HG03378 (cell line): ENCODE measurements around the gene SLC17A1.
A peak's percentile ranks its signal among the peaks of the same experiment; 100 is the strongest.

ENCODE experiments used
- ATAC-seq: cut with Tn5 transposase; IDR thresholded peaks from one replicate; pipeline ENCODE4 v1.9.1; 2021; ENCODE audit warnings: mild to moderate bottlenecking, moderate library complexity; ENCODE audit not compliant: unreplicated experiment

The SLC17A1 gene

DNA sequence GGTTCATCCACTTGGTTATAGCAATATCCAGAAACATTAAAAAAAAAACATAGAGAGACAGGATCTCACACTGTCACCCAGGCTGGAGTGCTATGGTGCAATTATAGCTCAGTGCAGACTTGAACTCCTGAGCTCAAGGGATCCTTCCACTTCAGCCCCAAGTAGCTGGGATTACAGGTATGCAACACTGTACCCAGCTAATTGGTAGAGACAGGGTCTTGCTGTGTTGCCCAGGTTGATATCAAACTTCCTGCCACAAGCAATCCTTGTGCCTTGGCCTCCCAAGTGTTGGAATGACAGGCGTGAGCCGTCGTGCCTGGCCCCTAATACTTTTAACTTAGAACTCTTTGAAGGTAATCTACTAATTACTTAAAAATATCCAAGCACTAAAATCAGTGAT is 818 bp upstream of the SLC17A1 start:
- no peak for ATAC-seq

- ATAC-seq: no peak
Measured at GRCh38 chr6:25832307-25832662, 433 bp upstream of the SLC17A1 start.

DNA sequence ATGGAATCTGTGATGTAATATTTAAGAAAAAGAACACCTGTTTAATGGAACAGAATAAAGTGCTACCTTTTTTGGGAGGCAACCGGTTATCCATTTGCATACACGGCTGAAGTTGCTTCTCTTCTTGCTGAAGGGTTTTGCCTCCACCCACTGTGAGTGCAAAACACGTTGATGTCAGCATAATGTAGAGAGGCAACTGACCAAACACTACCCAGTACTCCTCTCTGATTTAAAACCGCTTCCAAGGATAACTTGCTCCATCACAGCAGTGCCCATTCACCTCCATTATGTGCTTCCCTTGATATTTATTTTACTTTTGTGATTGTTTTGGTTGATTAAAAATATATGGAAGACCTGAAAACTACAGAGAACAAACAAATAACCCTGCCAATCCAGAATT is 1.4 kb downstream of the SLC17A1 start:
- no peak for ATAC-seq

DNA sequence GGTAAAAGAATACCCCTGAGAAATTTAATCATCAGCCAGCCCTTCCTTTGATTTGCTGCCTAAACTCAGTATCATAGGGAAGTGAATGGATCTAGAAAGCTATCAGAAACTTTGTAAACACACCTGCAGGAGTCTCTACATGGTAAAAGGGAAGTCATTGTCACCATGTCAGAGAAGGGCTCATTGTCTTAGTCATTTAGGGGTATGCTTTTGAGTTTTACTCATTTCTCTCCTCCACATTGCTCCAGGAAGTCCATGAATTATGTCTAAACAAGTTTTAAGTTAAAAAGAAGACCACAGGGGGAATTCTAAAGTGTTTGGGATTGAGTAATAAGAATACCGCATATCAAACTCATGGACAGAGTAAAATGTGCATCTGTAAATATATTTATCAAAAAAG is 2.5 kb downstream of the SLC17A1 start:
- peak; percentile 69 for ATAC-seq

DNA sequence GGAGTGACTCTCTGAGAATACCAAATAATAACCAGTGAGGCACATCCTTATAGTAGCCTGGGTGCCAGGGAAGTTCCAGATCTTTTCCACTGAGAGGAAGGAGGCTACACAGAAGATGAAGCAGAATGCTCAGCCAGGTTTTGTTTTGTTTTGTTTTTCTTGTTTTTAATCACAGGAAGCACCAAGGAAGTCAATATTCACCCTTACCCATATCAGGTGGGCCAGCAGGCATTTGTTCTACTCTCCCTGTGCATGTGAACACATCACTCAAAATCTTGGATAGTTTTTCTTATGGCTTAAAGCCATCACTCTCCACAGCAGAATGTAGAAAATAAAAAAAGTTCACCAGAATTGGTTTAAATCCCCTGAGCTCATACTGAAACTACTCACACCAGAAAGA is 10.5 kb downstream of the SLC17A1 start:
- ATAC-seq: no peak

DNA sequence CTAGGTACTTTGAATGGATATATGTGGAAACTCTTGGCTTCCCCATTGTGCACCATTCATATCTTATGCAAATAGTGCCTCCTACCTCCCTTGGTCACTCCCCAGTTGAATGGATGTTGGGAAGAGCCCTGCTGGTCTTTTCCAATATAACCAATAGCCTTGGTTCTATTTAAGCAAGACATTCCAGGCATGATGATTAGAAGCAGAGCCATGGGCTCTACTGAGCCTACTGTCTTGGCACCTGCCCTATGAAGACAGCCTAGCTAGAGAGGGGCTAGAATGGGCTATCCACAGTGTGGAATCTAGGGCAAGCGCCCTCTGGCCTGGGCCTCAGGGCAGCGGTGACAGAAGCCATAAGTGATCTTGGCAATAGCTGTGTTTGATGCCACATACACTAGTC is 15.6 kb downstream of the SLC17A1 start:
- no peak for ATAC-seq

DNA sequence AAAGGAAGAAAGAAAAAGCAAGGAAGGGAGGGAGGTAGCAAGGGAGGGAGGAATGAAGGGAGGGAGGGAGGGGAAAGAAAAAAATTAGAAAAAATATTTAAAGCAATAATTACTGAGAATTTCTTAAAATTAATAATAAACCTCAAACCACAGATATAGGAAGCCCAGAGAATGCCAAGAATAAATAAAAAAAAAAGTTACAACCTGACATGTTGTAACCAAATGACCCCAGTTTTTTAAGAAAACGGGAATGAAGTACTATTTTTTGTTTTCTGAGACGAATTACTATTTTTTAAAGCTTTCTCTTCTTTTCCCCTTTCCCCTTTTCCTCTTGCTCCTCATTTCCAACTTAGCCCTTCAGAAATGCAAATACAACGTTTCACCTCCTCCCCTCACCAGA is 16.7 kb downstream of the SLC17A1 start:
- no peak for ATAC-seq

DNA sequence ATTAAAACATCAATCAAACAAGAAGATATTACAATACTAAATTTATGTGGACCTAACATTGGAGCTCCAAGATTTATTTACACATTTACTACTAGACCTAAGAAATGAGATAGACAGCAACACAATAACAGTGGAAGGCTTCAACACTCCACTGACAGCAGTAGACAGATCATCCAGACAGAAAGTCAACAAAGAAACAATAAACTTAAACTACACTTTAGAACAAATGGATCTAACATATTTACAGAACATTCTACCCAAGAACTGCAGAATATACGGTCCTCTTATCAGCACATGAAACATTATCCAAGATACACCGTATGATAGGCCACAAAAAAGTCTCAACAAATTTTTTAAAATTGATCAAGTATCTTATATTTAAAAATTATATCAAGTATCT is 27.0 kb downstream of the SLC17A1 start:
- ATAC-seq: no peak

GRCh38 chr6:25801436-25801835 is 30.4 kb downstream of the SLC17A1 start:
- no peak for ATAC-seq

GRCh38 chr6:25794784-25795183 is 37.1 kb downstream of the SLC17A1 start:
- ATAC-seq: no peak

DNA sequence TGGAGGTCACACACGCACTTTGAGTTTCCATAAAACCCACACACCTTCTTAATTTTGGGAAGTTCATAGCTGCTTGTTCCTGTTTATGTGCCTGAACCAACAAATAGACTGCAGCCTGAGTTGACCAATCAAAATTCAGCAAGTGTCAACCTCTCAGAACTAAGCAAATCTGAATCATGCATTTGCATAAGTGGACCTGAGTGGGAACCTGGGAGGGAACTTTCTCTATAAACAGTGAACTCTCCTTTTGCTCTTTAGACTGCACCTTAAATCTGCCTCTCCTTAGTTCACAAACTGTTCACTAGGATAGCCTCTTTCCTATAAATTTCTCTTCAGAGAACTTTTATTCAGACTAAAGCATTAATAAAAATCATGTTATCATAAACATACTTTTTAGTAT is 37.9 kb downstream of the SLC17A1 start:
- no peak for ATAC-seq

DNA sequence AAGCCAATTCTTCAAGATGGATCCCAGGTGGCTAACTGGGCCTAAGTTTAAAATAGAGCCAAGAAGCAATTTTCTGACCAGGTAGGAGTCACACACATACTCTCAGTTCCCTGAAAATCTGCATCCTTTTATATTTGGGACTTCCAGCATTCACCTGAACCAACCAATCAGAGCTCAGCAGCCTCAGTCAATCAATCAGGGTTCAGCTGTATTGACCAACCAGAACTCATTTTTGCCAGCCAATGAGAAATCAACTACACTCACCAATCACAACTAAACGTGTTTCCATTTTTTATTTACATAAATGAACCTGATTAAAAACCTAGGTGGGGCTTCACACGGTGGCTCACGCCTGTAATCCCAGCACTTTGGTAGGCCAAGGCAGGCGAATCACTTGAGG is 39.8 kb downstream of the SLC17A1 start:
- no peak for ATAC-seq

DNA sequence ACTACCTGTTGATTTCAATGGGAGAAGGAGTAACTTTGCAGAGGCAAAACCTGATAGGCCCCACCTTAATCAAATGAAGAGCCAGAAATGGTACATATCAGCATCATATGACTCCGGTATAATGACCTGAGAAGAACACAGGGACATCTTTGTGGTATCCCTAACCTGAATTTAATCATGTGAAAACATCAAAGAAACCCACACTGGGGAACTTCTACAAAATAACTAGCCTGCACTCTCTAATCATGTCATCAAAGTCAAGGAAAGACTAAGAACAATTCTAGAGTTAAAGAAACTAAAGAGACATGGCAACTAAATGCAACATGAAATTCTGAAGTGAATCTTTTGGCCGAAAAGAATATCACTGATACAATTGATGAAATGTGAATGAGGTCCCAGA is 42.4 kb downstream of the SLC17A1 start:
- ATAC-seq: no peak

- ATAC-seq: no peak
Measured at GRCh38 chr6:25788305-25788922, 43.4 kb downstream of the SLC17A1 start.

- ATAC-seq: no peak
Measured at GRCh38 chr6:25787428-25787827, 44.4 kb downstream of the SLC17A1 start.

GRCh38 chr6:25781134-25781533 is 50.7 kb downstream of the SLC17A1 start:
- ATAC-seq: no peak

DNA sequence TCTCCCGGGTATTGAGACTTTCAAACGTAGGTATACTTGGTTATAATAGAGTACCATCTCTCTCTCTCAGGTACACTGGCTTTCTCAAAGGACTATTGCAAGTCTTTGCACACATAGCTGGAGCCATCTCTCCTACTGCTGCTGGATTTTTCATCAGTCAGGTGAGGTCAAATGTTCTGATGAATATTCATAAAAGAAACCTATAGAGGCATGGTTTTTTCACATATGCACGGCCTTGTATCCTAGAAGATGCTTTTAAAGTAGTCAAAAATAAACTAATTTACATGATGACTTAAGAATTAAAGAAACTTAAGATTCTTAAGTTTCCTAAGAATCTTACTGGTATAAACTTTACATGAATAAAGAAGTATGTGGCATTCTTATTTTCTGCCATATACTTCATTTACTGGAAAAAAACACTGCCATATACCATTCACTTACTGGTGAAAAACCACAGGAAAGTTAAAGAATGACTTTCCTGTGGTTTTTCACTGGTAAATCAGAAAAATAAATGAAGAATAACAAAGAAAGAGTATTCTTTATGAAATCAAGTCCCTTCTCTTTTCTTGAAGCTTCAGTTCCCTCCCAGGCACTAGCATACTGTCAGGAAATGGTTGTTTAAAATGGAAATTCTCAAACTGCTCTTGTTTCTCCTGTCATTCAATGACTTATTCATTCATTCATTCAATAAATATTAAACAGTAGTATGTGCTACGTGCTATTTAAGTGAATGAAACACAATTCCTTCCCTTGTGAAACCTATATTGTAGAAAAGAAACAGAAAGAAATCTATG is 53.8 kb downstream of the SLC17A1 start:
- ATAC-seq: no peak

DNA sequence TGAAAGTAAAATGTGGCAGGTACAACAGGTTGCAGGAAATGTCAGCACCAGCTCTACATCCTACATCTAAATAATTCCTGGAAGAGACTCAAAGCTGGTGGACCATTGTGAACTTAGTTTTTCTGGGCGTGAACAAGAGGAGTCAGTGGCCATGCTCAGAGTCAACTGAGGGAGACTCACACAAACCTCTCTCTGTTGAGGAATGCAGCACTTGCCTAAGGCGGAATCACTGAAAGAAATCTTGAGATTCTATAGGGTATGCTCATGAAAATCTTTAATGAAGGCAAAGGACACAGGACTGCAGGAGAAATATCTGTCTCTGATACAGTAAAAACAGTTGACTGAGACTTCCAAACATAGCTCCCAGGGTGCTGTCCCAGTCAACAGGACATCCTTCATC is 54.8 kb downstream of the SLC17A1 start:
- ATAC-seq: no peak

- no peak for ATAC-seq
Measured at GRCh38 chr6:25774120-25774715, 57.6 kb downstream of the SLC17A1 start.

- ATAC-seq: no peak
Measured at GRCh38 chr6:25769983-25770382, 61.9 kb downstream of the SLC17A1 start.

DNA sequence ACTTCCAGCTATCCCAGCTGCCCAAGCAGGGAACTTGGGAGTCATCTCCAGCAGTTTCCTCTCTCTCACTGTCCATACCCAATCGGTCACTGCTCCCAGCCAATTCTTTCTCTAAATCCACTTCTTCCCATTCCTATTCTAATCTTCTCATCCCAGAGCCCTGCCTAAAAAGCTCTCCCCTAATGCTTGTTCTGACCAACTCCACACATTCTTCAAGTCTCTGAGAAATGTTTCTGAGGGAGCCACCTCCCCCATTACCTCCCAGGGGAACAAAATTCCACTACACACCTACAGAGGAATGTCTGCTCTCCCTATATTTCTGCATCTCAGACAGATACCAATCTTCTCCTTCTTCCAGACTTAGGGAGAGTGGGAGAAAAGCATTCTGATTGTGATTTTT is 63.3 kb downstream of the SLC17A1 start:
- no peak for ATAC-seq

DNA sequence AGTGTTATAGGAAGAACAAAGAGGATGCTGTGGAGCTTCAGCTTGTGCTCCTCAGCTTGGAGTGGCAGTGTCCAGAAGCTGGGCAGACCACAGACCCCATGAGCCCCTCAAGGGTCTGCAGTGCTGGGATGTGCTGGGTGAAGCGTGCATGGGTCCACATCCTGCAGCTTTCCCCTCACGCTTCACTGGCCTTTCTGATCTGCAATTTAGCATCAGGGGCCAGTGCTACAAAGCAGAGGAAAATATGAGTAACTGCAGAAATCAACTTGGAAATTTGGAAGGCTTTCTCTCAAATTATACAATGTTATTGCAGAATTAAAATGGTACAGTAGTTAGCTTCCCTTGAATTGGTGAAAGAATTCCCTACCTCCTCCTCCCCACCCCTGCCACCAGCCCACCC is 67.2 kb downstream of the SLC17A1 start:
- ATAC-seq: no peak
